GM19240 (cell line): ENCODE measurements around the gene C4orf51.
A peak's percentile ranks its signal among the peaks of the same experiment; 100 is the strongest.

Source experiments
- DNase-seq: peaks from one replicate; pipeline ENCODE4 v3.0.0; 2011; ENCODE audit warnings: low spot score; ENCODE audit not compliant: insufficient read length

The C4orf51 gene

GRCh38 chr4:145755802-145756201 lies 75.9 kb downstream of the C4orf51 start:
- no peak for DNase-seq

GRCh38 chr4:145756244-145756643 lies 76.3 kb downstream of the C4orf51 start:
- no peak for DNase-seq

GRCh38 chr4:145757188-145757587 lies 77.2 kb downstream of the C4orf51 start:
- DNase-seq: no peak

GRCh38 chr4:145760176-145760575 lies 80.2 kb downstream of the C4orf51 start:
- no peak for DNase-seq

- DNase-seq: no peak
Measured at GRCh38 chr4:145760961-145761929, 81.3 kb downstream of the C4orf51 start.

GRCh38 chr4:145762719-145763118 lies 82.8 kb downstream of the C4orf51 start:
- no peak for DNase-seq

- no peak for DNase-seq
Measured at GRCh38 chr4:145763399-145763798, 83.5 kb downstream of the C4orf51 start.

GRCh38 chr4:145766273-145766672 lies 86.3 kb downstream of the C4orf51 start:
- no peak for DNase-seq

GRCh38 chr4:145769450-145770037 lies 89.6 kb downstream of the C4orf51 start:
- DNase-seq: no peak

- DNase-seq: no peak
Measured at GRCh38 chr4:145770124-145770523, 90.2 kb downstream of the C4orf51 start.

GRCh38 chr4:145772347-145772746 lies 92.4 kb downstream of the C4orf51 start:
- no peak for DNase-seq

GRCh38 chr4:145773581-145774234 lies 93.8 kb downstream of the C4orf51 start:
- DNase-seq: peak; percentile 12

- DNase-seq: no peak
Measured at GRCh38 chr4:145774473-145774872, 94.5 kb downstream of the C4orf51 start.

GRCh38 chr4:145775406-145775805 lies 95.5 kb downstream of the C4orf51 start:
- no peak for DNase-seq

- DNase-seq: no peak
Measured at GRCh38 chr4:145776208-145776607, 96.3 kb downstream of the C4orf51 start.

GRCh38 chr4:145779319-145779801 lies 99.4 kb downstream of the C4orf51 start:
- DNase-seq: no peak

GRCh38 chr4:145781351-145781750 lies 101.4 kb downstream of the C4orf51 start:
- DNase-seq: no peak
